ENCODE data around the gene IL12RB2.
"Not testable (repeated sequence)": the region's sequence is repeated elsewhere in the genome, so short reads cannot be mapped to it uniquely, and the experiment has no call there.

Gene IL12RB2

GRCh38 chr1:67436511-67437055 lies 128.9 kb downstream of the IL12RB2 start:
- DNase-seq: no peak

DNA sequence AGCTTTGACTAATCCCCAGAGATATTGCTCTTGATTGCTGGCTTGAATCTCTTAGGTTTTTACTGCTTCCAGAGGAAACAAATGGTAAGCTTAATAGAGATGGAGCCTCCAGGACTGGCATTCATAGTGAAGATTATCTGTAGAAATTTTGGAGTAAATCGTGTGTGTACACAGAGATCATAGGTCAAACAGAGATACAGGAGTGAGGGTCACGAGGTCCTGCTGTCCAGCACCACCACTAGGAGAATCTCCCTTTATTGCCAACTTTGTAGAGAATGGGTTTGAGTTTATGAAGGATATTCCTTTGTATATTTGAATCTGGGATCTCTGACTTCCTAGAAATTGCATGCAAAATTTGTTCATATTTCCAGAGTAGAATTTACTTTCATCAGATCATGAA lies 130.3 kb downstream of the IL12RB2 start:
- DNase-seq: no peak

DNA sequence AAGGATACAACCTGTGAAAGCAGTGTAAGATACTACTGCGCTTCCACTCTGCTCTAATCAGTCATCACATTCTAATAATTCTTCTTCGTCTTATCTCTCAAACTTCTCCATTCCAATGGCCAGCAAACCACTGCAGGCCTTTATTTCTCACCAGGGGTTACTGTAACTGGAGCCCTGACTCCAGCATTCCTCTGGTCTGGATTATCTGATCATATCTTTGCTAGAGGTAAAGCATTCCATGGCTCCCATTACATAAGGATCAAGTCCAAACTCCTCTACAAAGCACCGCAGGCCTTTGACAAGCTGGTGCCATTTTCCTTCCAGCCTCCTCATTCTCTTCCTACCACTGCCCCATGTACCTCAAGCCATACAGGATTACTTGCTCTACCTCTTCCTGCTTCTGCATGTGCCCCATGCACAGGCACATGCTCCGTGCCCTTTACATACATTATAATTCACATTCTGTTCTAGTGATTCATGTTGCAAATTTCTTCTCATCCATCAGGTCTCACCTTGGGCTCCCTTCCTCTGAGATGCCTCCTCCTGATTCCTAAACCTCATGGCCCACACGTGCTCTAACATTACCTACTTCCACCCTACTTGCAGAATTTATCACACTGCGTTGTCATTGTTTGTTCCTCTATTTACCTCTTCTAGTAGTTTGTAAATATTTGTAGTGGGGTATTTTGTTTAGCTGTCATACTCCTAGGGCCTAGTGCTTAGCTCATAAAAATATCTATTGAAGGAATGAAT lies 131.8 kb downstream of the IL12RB2 start:
- DNase-seq: no peak

DNA sequence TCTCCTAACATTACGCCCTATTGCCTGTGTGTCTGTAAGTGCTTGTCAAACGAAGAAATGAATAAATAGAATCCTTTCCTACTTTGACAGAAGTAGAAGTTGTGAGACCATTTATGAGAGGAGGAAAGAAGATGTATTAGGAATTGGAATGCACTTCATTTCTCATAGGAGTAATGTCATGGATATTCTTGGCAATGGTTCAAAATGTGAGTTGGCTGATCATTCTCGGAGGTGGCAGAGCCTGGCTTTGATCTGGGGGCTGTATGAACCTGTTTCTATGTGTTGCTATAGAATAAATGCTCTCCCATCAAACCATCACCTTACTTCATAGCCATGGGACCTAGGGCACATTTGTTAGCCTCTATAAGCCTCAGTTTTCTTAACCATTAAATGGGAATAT lies 132.7 kb downstream of the IL12RB2 start:
- DNase-seq: no peak

DNA sequence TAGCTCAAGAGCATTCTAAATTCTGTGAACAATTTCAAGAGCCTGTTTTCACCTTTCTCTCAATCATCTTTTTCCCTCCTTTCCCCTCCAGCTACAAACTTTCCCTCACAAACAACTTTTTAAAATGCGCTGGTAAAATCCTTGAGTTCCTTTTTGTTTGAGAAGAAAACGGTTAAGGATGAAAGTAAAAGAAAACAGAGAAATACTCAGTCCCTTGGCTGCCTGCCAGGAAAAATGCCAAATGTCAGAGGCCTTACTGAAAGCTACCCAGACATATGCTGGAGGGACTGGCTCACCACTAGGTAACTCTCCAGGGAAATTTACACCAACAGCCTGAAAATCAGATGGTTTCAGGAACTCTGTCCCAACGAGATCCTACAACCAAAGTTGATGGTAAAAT lies 133.5 kb downstream of the IL12RB2 start:
- no peak for DNase-seq

- no peak for DNase-seq
Observed at GRCh38 chr1:67441739-67442281, 134.1 kb downstream of the IL12RB2 start.

DNA sequence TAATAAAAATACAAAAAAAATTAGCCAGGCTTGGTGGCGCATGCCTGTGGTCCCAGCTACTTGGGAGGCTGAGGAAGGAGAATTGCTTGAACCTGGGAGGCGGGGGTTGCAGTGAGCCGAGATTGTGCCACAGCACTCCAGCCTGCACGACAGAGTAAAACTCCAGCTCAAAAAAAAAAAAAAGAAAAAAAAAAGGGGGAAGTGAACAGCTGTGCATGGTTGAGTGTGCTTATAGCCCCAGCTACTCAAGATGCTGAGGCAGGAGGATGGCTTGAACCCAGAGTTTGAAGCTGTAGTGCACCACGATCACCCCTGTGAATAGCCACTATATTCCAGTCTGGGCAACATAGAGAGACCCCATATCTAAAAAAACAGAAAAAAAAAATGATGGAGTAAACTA lies 138.3 kb downstream of the IL12RB2 start:
- DNase-seq: not testable (repeated sequence)
